Endometrial microvascular endothelial cells (primary cell): ENCODE results near the gene EHBP1. TPM values are rescaled to one million over a fixed set of nuclear protein-coding genes. Genes with fewer than 3 reads are reported as not detected.

Experiments used
- in situ Hi-C: cut with HindIII; loops from 2 replicates; pipeline ENCODE4 v1.10.0; 2017; ENCODE audit warnings: low sequenced_read_pairs, low pct_unique_long_range_greater_than_20kb; ENCODE audit errors: inconsistent ontology term
- total RNA-seq: library from RNA; depleted of rRNA; stranded (reverse); fragments of >200 nt; gene quantifications from one replicate; pipeline ENCODE4 v1.2.3, GENCODE V29; 2015; ENCODE audit errors: inconsistent ontology term

The EHBP1 gene
- total RNA-seq, 1 donor from 2014 or later = 29.9 TPM

GRCh38 chr2:63059793-63060471 lies 354.4 kb downstream of the EHBP1 start:
- in situ Hi-C loops = loop anchor here (25.0 kb wide), 2 partner anchors 223 to 377 kb away; no protein-coding TSS in a partner anchor

- in situ Hi-C loops = loop anchor here (25.0 kb wide), 2 partner anchors 223 to 377 kb away; no protein-coding TSS in a partner anchor
Measured at GRCh38 chr2:63060472-63060991, 355.0 kb downstream of the EHBP1 start.

GRCh38 chr2:63064197-63064596 lies 358.7 kb downstream of the EHBP1 start:
- in situ Hi-C loops = loop anchor here (25.0 kb wide), 2 partner anchors 227 to 373 kb away; no protein-coding TSS in a partner anchor

GRCh38 chr2:63064661-63065060 lies 359.1 kb downstream of the EHBP1 start:
- in situ Hi-C loops = loop anchor here (25.0 kb wide), 2 partner anchors 227 to 373 kb away; no protein-coding TSS in a partner anchor

- in situ Hi-C loops = loop anchor here (25.0 kb wide), 2 partner anchors 229 to 371 kb away; no protein-coding TSS in a partner anchor
Measured at GRCh38 chr2:63066265-63066664, 360.8 kb downstream of the EHBP1 start.

GRCh38 chr2:63066838-63067237 lies 361.3 kb downstream of the EHBP1 start:
- in situ Hi-C loops = loop anchor here (25.0 kb wide), 2 partner anchors 230 to 370 kb away; no protein-coding TSS in a partner anchor

- in situ Hi-C loops = loop anchor here (25.0 kb wide), 2 partner anchors 234 to 366 kb away; no protein-coding TSS in a partner anchor
Measured at GRCh38 chr2:63071664-63072063, 366.2 kb downstream of the EHBP1 start.

- in situ Hi-C loops = loop anchor here (25.0 kb wide), 2 partner anchors 237 to 363 kb away; no protein-coding TSS in a partner anchor
Measured at GRCh38 chr2:63073994-63074393, 368.5 kb downstream of the EHBP1 start.

GRCh38 chr2:63074399-63074798 lies 368.9 kb downstream of the EHBP1 start:
- in situ Hi-C loops = loop anchor here (25.0 kb wide), 2 partner anchors 237 to 363 kb away; no protein-coding TSS in a partner anchor

- in situ Hi-C loops = no loop called here
Measured at GRCh38 chr2:63078852-63079606, 373.5 kb downstream of the EHBP1 start.

GRCh38 chr2:63081404-63081803 lies 375.9 kb downstream of the EHBP1 start:
- in situ Hi-C loops = no loop called here

- in situ Hi-C loops = no loop called here
Measured at GRCh38 chr2:63086687-63087086, 381.2 kb downstream of the EHBP1 start.

GRCh38 chr2:63092401-63092800 lies 386.9 kb downstream of the EHBP1 start:
- in situ Hi-C loops = no loop called here

GRCh38 chr2:63092857-63093256 lies 387.3 kb downstream of the EHBP1 start:
- in situ Hi-C loops = no loop called here

GRCh38 chr2:63093502-63093901 lies 388.0 kb downstream of the EHBP1 start:
- in situ Hi-C loops = no loop called here

Other genes with a start within 250 kb of the EHBP1 start
- 1.1 TPM for gene TMEM17, start 199.5 kb upstream of the EHBP1 start, total RNA-seq